ENCODE results near the gene GALNT14. TPM values are rescaled to one million over a fixed set of nuclear protein-coding genes. Genes with fewer than 3 reads are reported as not detected.

GALNT14 gene
- total and polyA plus RNA-seq, 2 of the 13 experiments (the other 11 are each of a cell fraction or from before 2014, with no cell fraction given): not detected

DNA sequence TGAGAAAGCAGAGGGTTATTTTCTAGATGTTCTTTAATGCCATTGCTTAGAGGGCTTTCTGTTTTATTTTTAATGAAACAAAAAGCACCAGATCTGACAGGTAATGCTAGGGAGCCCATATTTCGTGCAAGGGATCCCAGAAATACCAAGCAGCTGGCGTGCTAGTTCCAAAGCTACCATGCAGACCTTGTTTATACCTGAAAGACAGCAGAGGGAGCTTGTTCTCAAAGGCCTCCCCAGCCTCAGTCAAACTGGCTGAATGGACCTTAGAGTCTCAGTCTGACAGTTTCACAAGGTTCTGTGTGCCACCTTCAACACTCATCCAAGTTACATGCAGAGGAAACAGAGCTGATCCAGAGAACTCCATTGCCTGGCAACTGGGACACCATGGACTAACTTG lies 48.6 kb downstream of the GALNT14 start:
- FAIRE-seq (no peak), DNase-seq (ENCODE audit: low spot score) (no peak), ATAC-seq (no peak)
- in situ Hi-C loops (cut with HindIII; ENCODE audit: extremely low pct_ligation_motif_present, low pct_unique_long_range_greater_than_20kb): no loop called here
- no TSS peak for BruUV-seq (replicated peaks)
- CTCF ChIA-PET (ENCODE audit: low intra/inter-chr PET ratio, low total read pairs): no interaction called here
- intact Hi-C loops (cut with micrococcal nuclease; ENCODE audit: unreplicated experiment): no loop called here
- Histone ChIP-seq H3K4me2 (ENCODE audit: low read depth, low read length) (no peak overlapping the region), H3K9ac (ENCODE audit: insufficient read depth, low read depth, low read length) (no peak overlapping the region), H3K9me3 (ENCODE audit: low read length) (no peaks in the 10 kb centered on the region), H3K4me3 (replicated peaks in 1 of 3; ENCODE audit: insufficient read depth in 1 of 3, low read depth in 2 of 3, low read length in 3 of 3) (no peak overlapping the region), H3K4me1 (ENCODE audit: insufficient read depth, low read length) (no peaks in the 10 kb centered on the region), H4K20me1 (ENCODE audit: insufficient read depth, low read length) (no peaks in the 10 kb centered on the region), H3K27ac (ENCODE audit: extremely low read length, insufficient read depth, low read length) (no peak overlapping the region), H3K27me3 (ENCODE audit: control insufficient read depth in 1 of 2, insufficient read depth in 2 of 2, low read length in 2 of 2) (0 out of 5 replicates have a peak, but pooled peaks cover 0 to 3% of the 10 kb centered on the region in 2 experiments), H3K36me3 (replicated peaks in 1 of 2; ENCODE audit: control insufficient read depth in 1 of 2, insufficient read depth in 2 of 2, low read length in 2 of 2) (no peaks in the 10 kb centered on the region), H3K79me2 (ENCODE audit: insufficient read depth, low read length) (no peaks in the 10 kb centered on the region), H2AFZ (ENCODE audit: low read length) (no peak overlapping the region)
- TF ChIP-seq HIVEP1 (CRISPR knock-in tag; IDR thresholded peaks at IDR 0.05) (no peak), ARID2 (CRISPR knock-in tag; IDR thresholded peaks at IDR 0.05; ENCODE audit: borderline replicate concordance) (no peak), MXD4 (CRISPR knock-in tag; IDR thresholded peaks at IDR 0.05) (no peak)
- TF ChIP-seq, protein P1, sequence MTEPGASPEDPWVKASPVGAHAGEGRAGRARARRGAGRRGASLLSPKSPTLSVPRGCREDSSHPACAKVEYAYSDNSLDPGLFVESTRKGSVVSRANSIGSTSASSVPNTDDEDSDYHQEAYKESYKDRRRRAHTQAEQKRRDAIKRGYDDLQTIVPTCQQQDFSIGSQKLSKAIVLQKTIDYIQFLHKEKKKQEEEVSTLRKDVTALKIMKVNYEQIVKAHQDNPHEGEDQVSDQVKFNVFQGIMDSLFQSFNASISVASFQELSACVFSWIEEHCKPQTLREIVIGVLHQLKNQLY (CRISPR knock-in tag; IDR thresholded peaks at IDR 0.05): no peak
- TF ChIP-seq, protein P2, sequence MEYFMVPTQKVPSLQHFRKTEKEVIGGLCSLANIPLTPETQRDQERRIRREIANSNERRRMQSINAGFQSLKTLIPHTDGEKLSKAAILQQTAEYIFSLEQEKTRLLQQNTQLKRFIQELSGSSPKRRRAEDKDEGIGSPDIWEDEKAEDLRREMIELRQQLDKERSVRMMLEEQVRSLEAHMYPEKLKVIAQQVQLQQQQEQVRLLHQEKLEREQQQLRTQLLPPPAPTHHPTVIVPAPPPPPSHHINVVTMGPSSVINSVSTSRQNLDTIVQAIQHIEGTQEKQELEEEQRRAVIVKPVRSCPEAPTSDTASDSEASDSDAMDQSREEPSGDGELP (IDR thresholded peaks at IDR 0.05; ENCODE audit: borderline replicate concordance, low read depth): no peak
- WGBS (ENCODE audit: low lambda C conversion rate): 0% methylated on average over 2 of the region's 2 CpGs
- POLR2A ChIA-PET: no interaction called here

DNA sequence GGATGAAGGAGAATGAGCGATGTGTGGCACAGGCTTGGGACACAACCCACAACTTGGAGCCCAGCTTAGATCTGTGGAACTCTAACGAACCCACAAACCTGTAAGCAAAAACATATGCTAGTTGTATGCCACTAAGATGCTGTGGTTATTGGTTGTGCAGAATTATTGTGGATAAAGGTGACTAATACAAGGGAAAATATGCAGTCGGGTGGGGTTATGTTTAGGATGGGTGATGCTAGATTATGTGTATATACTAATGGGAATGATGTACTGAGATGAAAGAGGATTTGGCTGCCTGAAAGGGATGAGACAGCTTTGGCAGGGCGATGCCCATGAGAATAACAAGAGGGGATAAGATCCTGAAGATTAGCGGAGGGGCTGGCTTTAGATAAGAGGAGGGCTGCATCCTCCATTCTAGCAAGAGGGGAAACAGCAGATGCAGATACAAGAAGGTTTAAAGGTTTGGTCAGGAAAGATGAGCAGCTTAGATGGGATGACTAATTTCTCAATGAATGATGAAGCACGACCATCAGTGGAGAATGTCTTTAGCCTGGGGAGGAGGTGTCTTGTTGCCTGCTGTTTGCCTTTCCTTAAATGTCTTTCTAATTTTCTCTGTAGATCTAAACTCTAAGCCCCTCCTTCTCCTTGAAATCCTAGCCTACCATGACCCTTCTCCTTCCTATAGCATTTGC lies 49.6 kb downstream of the GALNT14 start:
- TF ChIP-seq HMGA1 (CRISPR knock-in tag; conservative IDR thresholded peaks at IDR 0.05) (no peak), DMAP1 (CRISPR knock-in tag; IDR thresholded peaks at IDR 0.05) (no peak), GTF3A (CRISPR knock-in tag; conservative IDR thresholded peaks at IDR 0.05) (no peak), ZNF160 (CRISPR knock-in tag; IDR thresholded peaks at IDR 0.05) (no peak), ZNF570 (CRISPR knock-in tag; IDR thresholded peaks at IDR 0.05; ENCODE audit: borderline replicate concordance) (no peak), POLR2A (IDR thresholded peaks at IDR 0.05; ENCODE audit: insufficient read depth in 1 of 2, low read depth in 2 of 2, low read length in 2 of 2) (no peak), ZNF589 (CRISPR knock-in tag; conservative IDR thresholded peaks at IDR 0.05) (no peak)
- TF ChIP-seq, protein P3, sequence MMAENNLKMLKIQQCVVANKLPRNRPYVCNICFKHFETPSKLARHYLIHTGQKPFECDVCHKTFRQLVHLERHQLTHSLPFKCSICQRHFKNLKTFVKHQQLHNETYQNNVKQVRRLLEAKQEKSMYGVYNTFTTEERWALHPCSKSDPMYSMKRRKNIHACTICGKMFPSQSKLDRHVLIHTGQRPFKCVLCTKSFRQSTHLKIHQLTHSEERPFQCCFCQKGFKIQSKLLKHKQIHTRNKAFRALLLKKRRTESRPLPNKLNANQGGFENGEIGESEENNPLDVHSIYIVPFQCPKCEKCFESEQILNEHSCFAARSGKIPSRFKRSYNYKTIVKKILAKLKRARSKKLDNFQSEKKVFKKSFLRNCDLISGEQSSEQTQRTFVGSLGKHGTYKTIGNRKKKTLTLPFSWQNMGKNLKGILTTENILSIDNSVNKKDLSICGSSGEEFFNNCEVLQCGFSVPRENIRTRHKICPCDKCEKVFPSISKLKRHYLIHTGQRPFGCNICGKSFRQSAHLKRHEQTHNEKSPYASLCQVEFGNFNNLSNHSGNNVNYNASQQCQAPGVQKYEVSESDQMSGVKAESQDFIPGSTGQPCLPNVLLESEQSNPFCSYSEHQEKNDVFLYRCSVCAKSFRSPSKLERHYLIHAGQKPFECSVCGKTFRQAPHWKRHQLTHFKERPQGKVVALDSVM (CRISPR knock-in tag; IDR thresholded peaks at IDR 0.05): no peak
- TF ChIP-seq, protein P4, sequence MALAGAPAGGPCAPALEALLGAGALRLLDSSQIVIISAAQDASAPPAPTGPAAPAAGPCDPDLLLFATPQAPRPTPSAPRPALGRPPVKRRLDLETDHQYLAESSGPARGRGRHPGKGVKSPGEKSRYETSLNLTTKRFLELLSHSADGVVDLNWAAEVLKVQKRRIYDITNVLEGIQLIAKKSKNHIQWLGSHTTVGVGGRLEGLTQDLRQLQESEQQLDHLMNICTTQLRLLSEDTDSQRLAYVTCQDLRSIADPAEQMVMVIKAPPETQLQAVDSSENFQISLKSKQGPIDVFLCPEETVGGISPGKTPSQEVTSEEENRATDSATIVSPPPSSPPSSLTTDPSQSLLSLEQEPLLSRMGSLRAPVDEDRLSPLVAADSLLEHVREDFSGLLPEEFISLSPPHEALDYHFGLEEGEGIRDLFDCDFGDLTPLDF (CRISPR knock-in tag; IDR thresholded peaks at IDR 0.05): no peak
- 0 out of 5 replicates have a peak, but pooled peaks cover 0 to 5% of the 10 kb centered on the region in 2 experiments for H3K27me3 ChIP-seq (ENCODE audit: control insufficient read depth in 1 of 2, insufficient read depth in 2 of 2, low read length in 2 of 2)
- no peaks in the 10 kb centered on the region for H3K36me3 ChIP-seq (replicated peaks in 1 of 2; ENCODE audit: control insufficient read depth in 1 of 2, insufficient read depth in 2 of 2, low read length in 2 of 2)
- H2AFZ ChIP-seq (ENCODE audit: low read length): no peak overlapping the region
- H4K20me1 ChIP-seq (ENCODE audit: insufficient read depth, low read length): no peaks in the 10 kb centered on the region
- H3K79me2 ChIP-seq (ENCODE audit: insufficient read depth, low read length): no peaks in the 10 kb centered on the region
- no peak overlapping the region for H3K9ac ChIP-seq (ENCODE audit: insufficient read depth, low read depth, low read length)
- no TSS peak for BruUV-seq (replicated peaks)
- in situ Hi-C loops (cut with HindIII; ENCODE audit: extremely low pct_ligation_motif_present, low pct_unique_long_range_greater_than_20kb) (no loop called here), intact Hi-C loops (cut with micrococcal nuclease; ENCODE audit: unreplicated experiment) (no loop called here)
- ATAC-seq (no peak), FAIRE-seq (no peak), DNase-seq (ENCODE audit: low spot score) (no peak)
- ChIA-PET CTCF (ENCODE audit: low intra/inter-chr PET ratio, low total read pairs) (no interaction called here), POLR2A (no interaction called here)
- H3K4me2 ChIP-seq (ENCODE audit: low read depth, low read length): no peak overlapping the region
- WGBS (ENCODE audit: low lambda C conversion rate): 13% methylated on average over 6 of the region's 6 CpGs
- peaks cover 4% of the 10 kb centered on the region; the same call in 1 of the 2 replicates for H3K4me1 ChIP-seq (ENCODE audit: insufficient read depth, low read length)
- H3K9me3 ChIP-seq (ENCODE audit: low read length): no peaks in the 10 kb centered on the region
- no peak overlapping the region for H3K27ac ChIP-seq (ENCODE audit: extremely low read length, insufficient read depth, low read length)
- no peak overlapping the region for H3K4me3 ChIP-seq (replicated peaks in 1 of 3; ENCODE audit: insufficient read depth in 1 of 3, low read depth in 2 of 3, low read length in 3 of 3)
